RCC 7860 (cell line): ENCODE measurements around the gene TNFAIP8L3.
"Not testable (repeated sequence)": the region's sequence is repeated elsewhere in the genome, so short reads cannot be mapped to it uniquely, and the experiment has no call there.

Experiments used
- DNase-seq: peaks from one replicate; pipeline ENCODE4 v3.0.0-alpha.2; 2015; ENCODE audit warnings: low spot score
- FAIRE-seq: peaks from 2 replicates; lab custom pipeline; 2012; peaks lifted over from hg19 to GRCh38; lab: Jason Lieb, UNC

Gene TNFAIP8L3

GRCh38 chr15:51065781-51066180, 28.9 kb downstream of the TNFAIP8L3 start:
- FAIRE-seq (no peak), DNase-seq (no peak)

GRCh38 chr15:51065261-51065660, 29.4 kb downstream of the TNFAIP8L3 start:
- DNase-seq (no peak), FAIRE-seq (no peak)

- DNase-seq: no peak
- FAIRE-seq: no peak
These were observed 32.0 kb downstream of the TNFAIP8L3 start for GRCh38 chr15:51062736-51063135.

GRCh38 chr15:51060030-51060673, 34.6 kb downstream of the TNFAIP8L3 start:
- no peak for FAIRE-seq
- DNase-seq: no peak

- FAIRE-seq: no peak
These were observed 40.2 kb downstream of the TNFAIP8L3 start for GRCh38 chr15:51054535-51054934.

GRCh38 chr15:51053571-51053970, 41.1 kb downstream of the TNFAIP8L3 start:
- DNase-seq (no peak), FAIRE-seq (no peak)

More at GRCh38 chr15:51054535-51054934, 40.2 kb downstream of the TNFAIP8L3 start:
- no peak for DNase-seq

GRCh38 chr15:51051776-51052175, 42.9 kb downstream of the TNFAIP8L3 start:
- DNase-seq: no peak
- no peak for FAIRE-seq

- DNase-seq (no peak), FAIRE-seq (no peak)
These were observed 45.6 kb downstream of the TNFAIP8L3 start for GRCh38 chr15:51049081-51049480.

GRCh38 chr15:51048308-51048707, 46.4 kb downstream of the TNFAIP8L3 start:
- DNase-seq (no peak), FAIRE-seq (no peak)

- DNase-seq: no peak
- no peak for FAIRE-seq
These were observed 47.8 kb downstream of the TNFAIP8L3 start for GRCh38 chr15:51046799-51047449.

GRCh38 chr15:51046016-51046415, 48.7 kb downstream of the TNFAIP8L3 start:
- FAIRE-seq (no peak), DNase-seq (no peak)

- no peak for DNase-seq
- FAIRE-seq: no peak
These were observed 50.5 kb downstream of the TNFAIP8L3 start for GRCh38 chr15:51044037-51044727.

- FAIRE-seq (no peak), DNase-seq (no peak)
These were observed 55.8 kb downstream of the TNFAIP8L3 start for GRCh38 chr15:51038974-51039319.

- DNase-seq (no peak), FAIRE-seq (no peak)
These were observed 56.3 kb downstream of the TNFAIP8L3 start for GRCh38 chr15:51038162-51038973.

GRCh38 chr15:51037474-51037873, 57.2 kb downstream of the TNFAIP8L3 start:
- not testable (repeated sequence) for FAIRE-seq, DNase-seq

GRCh38 chr15:51030649-51031316, 63.9 kb downstream of the TNFAIP8L3 start:
- DNase-seq (peak; percentile 78), FAIRE-seq (peak; percentile 69)

- DNase-seq (no peak), FAIRE-seq (no peak)
These were observed 69.3 kb downstream of the TNFAIP8L3 start for GRCh38 chr15:51025454-51025846.

- FAIRE-seq (no peak), DNase-seq (no peak)
These were observed 69.8 kb downstream of the TNFAIP8L3 start for GRCh38 chr15:51024735-51025453.

- FAIRE-seq: no peak
- no peak for DNase-seq
These were observed 71.2 kb downstream of the TNFAIP8L3 start for GRCh38 chr15:51023499-51023898.

- FAIRE-seq (no peak), DNase-seq (no peak)
These were observed 72.5 kb downstream of the TNFAIP8L3 start for GRCh38 chr15:51022206-51022605.
